Neural cell (in vitro differentiated cells): ENCODE data around the gene TMUB1. TPM values are rescaled to one million over a fixed set of nuclear protein-coding genes. Genes with fewer than 3 reads are reported as not detected.

Experiments used
- H2AFZ ChIP-seq: fragments of 200-600, 300-800 bp; sonication (generic), shearing (Covaris generic); 2 replicates; pipeline ENCODE4 v1.6.0; 2014; ENCODE audit warnings: low read depth, mild to moderate bottlenecking, antibody characterized with exemption, low read length, moderate library complexity
- H3F3A ChIP-seq: fragments of 200-600 bp; shearing (Covaris generic); 2 replicates; pipeline ENCODE4 v1.6.1; 2016; ENCODE audit warnings: mild to moderate bottlenecking, moderate library complexity, mixed read lengths, antibody characterized with exemption, low read length; ENCODE audit not compliant: insufficient read depth, poor library complexity, severe bottlenecking
- H3K27ac ChIP-seq: fragments of 200-600, 300-800 bp; sonication (generic), shearing (Covaris generic); 2 replicates; pipeline ENCODE4 v1.5.1; 2014; ENCODE audit warnings: mild to moderate bottlenecking, low read length, moderate library complexity
- H3K27me3 ChIP-seq: fragments of 300-800, 200-600 bp; sonication (generic), shearing (Covaris generic); 2 replicates; pipeline ENCODE4 v1.6.0; 2014; ENCODE audit warnings: mild to moderate bottlenecking, low read depth, low read length, moderate library complexity; ENCODE audit not compliant: insufficient read depth
- H3K36me3 ChIP-seq: fragments of 300-800, 200-600 bp; sonication (generic), shearing (Covaris generic); 2 replicates; pipeline ENCODE4 v1.5.1; 2014; ENCODE audit warnings: mild to moderate bottlenecking, antibody characterized with exemption, low read length, moderate library complexity; ENCODE audit not compliant: insufficient read depth
- H3K4me2 ChIP-seq: fragments of 300-800, 200-600 bp; sonication (generic), shearing (Covaris generic); 2 replicates; pipeline ENCODE4 v1.6.0; 2014; ENCODE audit warnings: mild to moderate bottlenecking, low read length
- H3K4me3 ChIP-seq: fragments of 300-800, 200-600 bp; sonication (generic), shearing (Covaris generic); 2 replicates; pipeline ENCODE4 v1.5.1; 2014; ENCODE audit warnings: mild to moderate bottlenecking, low read length, moderate library complexity
- H3K79me2 ChIP-seq: fragments of 200-600 bp; shearing (Covaris generic); replicated peaks from 2 replicates; pipeline ENCODE4 v1.6.0; 2014; ENCODE audit warnings: mild to moderate bottlenecking, low read length, moderate library complexity; ENCODE audit not compliant: insufficient read depth
- H3K9ac ChIP-seq: fragments of 300-800, 200-600 bp; sonication (generic), shearing (Covaris generic); 2 replicates; pipeline ENCODE4 v1.6.1; 2016; ENCODE audit warnings: mild to moderate bottlenecking, low read length, mixed read lengths
- H3K9me2 ChIP-seq: fragments of 200-600 bp; shearing (Covaris generic); 2 replicates; pipeline ENCODE4 v1.6.1; 2016; ENCODE audit warnings: mild to moderate bottlenecking, low read length, mixed read lengths; ENCODE audit not compliant: insufficient read depth
- H3K9me3 ChIP-seq: fragments of 200-600, 300-800 bp; sonication (generic), shearing (Covaris generic); 2 replicates; pipeline ENCODE4 v1.6.1; 2016; ENCODE audit warnings: mild to moderate bottlenecking, mixed run types, low read length, moderate library complexity, mixed read lengths
- H4K20me1 ChIP-seq: fragments of 200-600 bp; shearing (Covaris generic); 2 replicates; pipeline ENCODE4 v1.6.1; 2016; ENCODE audit warnings: mild to moderate bottlenecking, mixed run types; ENCODE audit not compliant: insufficient read depth
- EP300 ChIP-seq: fragments of 450-650 bp; conservative IDR thresholded peaks from 2 replicates; pipeline ENCODE4 v1.6.1; 2014; ENCODE audit warnings: antibody characterized with exemption, mild to moderate bottlenecking, moderate library complexity; ENCODE audit not compliant: poor library complexity, severe bottlenecking
- EZH2 ChIP-seq: fragments of 200-600, 300-800 bp; shearing (Covaris generic), sonication (generic); IDR thresholded peaks from 2 replicates; pipeline ENCODE4 v1.6.1; 2014; ENCODE audit warnings: antibody characterized with exemption, low read length, borderline replicate concordance, mild to moderate bottlenecking; ENCODE audit not compliant: insufficient read depth, poor library complexity, severe bottlenecking
- MXI1 ChIP-seq: fragments of 450-650 bp; conservative IDR thresholded peaks from 2 replicates; pipeline ENCODE4 v1.6.1; 2014; ENCODE audit warnings: antibody characterized with exemption, mild to moderate bottlenecking; ENCODE audit not compliant: poor library complexity, severe bottlenecking
- POLR2AphosphoS5 ChIP-seq: IDR thresholded peaks from 2 replicates; pipeline ENCODE4 v1.6.1; 2012
- RAD21 ChIP-seq: fragments of 450-650 bp; conservative IDR thresholded peaks from 2 replicates; pipeline ENCODE4 v1.6.1; 2014; ENCODE audit warnings: antibody characterized with exemption, mild to moderate bottlenecking, moderate library complexity
- SMC3 ChIP-seq: fragments of 450-650 bp; conservative IDR thresholded peaks from 2 replicates; pipeline ENCODE4 v1.6.1; 2014; ENCODE audit warnings: antibody characterized with exemption, mild to moderate bottlenecking, moderate library complexity; ENCODE audit not compliant: poor library complexity
- TAF1 ChIP-seq: IDR thresholded peaks from 2 replicates; pipeline ENCODE4 v1.6.1; 2012; ENCODE audit warnings: low read depth
- polyA plus RNA-seq: library from polyadenylated mRNA; depleted of rRNA; stranded (reverse); fragments of >200 nt; gene quantifications from 2 replicates; pipeline ENCODE4 v1.2.3, GENCODE V29; 2014
- TF ChIP-seq, protein P1 (sequence below): IDR thresholded peaks from 2 replicates; pipeline ENCODE4 v1.6.1; 2012; ENCODE audit warnings: borderline replicate concordance
- TF ChIP-seq, protein P2 (sequence below): fragments of 450-650 bp; IDR thresholded peaks from 2 replicates; pipeline ENCODE4 v1.5.1; 2014; ENCODE audit warnings: antibody characterized with exemption, mild to moderate bottlenecking, moderate library complexity; ENCODE audit not compliant: poor library complexity, severe bottlenecking

Gene TMUB1
- polyA plus RNA-seq, 1 donor from 2014 or later: 35.2 TPM

- Histone ChIP-seq H3K9me2 (no peaks in the 10 kb centered on the region), H3F3A (no peaks in the 10 kb centered on the region), H3K27me3 (no peaks in the 10 kb centered on the region), H3K36me3 (no peaks in the 10 kb centered on the region), H3K4me3 (peak overlapping the region; percentile 91), H4K20me1 (no peaks in the 10 kb centered on the region), H3K9ac (peak overlapping the region; percentile 85), H3K9me3 (no peaks in the 10 kb centered on the region), H2AFZ (peak overlapping the region; percentile 51), H3K27ac (peak overlapping the region; percentile 78), H3K4me2 (peak overlapping the region; percentile 74), H3K79me2 (peaks cover 13% of the 10 kb centered on the region)
- TF ChIP-seq, protein P1, sequence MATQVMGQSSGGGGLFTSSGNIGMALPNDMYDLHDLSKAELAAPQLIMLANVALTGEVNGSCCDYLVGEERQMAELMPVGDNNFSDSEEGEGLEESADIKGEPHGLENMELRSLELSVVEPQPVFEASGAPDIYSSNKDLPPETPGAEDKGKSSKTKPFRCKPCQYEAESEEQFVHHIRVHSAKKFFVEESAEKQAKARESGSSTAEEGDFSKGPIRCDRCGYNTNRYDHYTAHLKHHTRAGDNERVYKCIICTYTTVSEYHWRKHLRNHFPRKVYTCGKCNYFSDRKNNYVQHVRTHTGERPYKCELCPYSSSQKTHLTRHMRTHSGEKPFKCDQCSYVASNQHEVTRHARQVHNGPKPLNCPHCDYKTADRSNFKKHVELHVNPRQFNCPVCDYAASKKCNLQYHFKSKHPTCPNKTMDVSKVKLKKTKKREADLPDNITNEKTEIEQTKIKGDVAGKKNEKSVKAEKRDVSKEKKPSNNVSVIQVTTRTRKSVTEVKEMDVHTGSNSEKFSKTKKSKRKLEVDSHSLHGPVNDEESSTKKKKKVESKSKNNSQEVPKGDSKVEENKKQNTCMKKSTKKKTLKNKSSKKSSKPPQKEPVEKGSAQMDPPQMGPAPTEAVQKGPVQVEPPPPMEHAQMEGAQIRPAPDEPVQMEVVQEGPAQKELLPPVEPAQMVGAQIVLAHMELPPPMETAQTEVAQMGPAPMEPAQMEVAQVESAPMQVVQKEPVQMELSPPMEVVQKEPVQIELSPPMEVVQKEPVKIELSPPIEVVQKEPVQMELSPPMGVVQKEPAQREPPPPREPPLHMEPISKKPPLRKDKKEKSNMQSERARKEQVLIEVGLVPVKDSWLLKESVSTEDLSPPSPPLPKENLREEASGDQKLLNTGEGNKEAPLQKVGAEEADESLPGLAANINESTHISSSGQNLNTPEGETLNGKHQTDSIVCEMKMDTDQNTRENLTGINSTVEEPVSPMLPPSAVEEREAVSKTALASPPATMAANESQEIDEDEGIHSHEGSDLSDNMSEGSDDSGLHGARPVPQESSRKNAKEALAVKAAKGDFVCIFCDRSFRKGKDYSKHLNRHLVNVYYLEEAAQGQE: no peak
- peak; percentile 59 for TF ChIP-seq TAF1
- TF ChIP-seq, protein P2, sequence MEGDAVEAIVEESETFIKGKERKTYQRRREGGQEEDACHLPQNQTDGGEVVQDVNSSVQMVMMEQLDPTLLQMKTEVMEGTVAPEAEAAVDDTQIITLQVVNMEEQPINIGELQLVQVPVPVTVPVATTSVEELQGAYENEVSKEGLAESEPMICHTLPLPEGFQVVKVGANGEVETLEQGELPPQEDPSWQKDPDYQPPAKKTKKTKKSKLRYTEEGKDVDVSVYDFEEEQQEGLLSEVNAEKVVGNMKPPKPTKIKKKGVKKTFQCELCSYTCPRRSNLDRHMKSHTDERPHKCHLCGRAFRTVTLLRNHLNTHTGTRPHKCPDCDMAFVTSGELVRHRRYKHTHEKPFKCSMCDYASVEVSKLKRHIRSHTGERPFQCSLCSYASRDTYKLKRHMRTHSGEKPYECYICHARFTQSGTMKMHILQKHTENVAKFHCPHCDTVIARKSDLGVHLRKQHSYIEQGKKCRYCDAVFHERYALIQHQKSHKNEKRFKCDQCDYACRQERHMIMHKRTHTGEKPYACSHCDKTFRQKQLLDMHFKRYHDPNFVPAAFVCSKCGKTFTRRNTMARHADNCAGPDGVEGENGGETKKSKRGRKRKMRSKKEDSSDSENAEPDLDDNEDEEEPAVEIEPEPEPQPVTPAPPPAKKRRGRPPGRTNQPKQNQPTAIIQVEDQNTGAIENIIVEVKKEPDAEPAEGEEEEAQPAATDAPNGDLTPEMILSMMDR: peak; percentile 12
Observed at GRCh38 chr7:151080067-151080521, 3.2 kb downstream of the TMUB1 start.

- peak overlapping the region; percentile 78 for H3K27ac ChIP-seq
- H3K9me3 ChIP-seq: no peaks in the 10 kb centered on the region
- no peaks in the 10 kb centered on the region for H3K9me2 ChIP-seq
- no peaks in the 10 kb centered on the region for H3K36me3 ChIP-seq
- no peak overlapping the region for H2AFZ ChIP-seq
- H3F3A ChIP-seq: no peaks in the 10 kb centered on the region
- peaks cover 13% of the 10 kb centered on the region for H3K79me2 ChIP-seq
- no peaks in the 10 kb centered on the region for H3K27me3 ChIP-seq
- peak overlapping the region; percentile 74 for H3K4me2 ChIP-seq
- TF ChIP-seq EP300 (no peak), SMC3 (no peak), POLR2AphosphoS5 (no peak), RAD21 (no peak), TAF1 (no peak), EZH2 (no peak), MXI1 (no peak)
- TF ChIP-seq, protein P2: no peak
- TF ChIP-seq, protein P1: no peak
- peak overlapping the region; percentile 85 for H3K9ac ChIP-seq
- H4K20me1 ChIP-seq: no peaks in the 10 kb centered on the region
- peak overlapping the region; percentile 91 for H3K4me3 ChIP-seq
Observed at GRCh38 chr7:151079199-151079910, 3.9 kb downstream of the TMUB1 start.
